ENCODE data around the gene TPM2. TPM values are rescaled to one million over a fixed set of nuclear protein-coding genes. Genes with fewer than 3 reads are reported as not detected.

TPM2 gene
- total RNA-seq, 5 donors from 2014 or later (not counting 1 experiment from before 2014, with no cell fraction given): 21.4 to 66.0 (median 57.5) TPM

DNA sequence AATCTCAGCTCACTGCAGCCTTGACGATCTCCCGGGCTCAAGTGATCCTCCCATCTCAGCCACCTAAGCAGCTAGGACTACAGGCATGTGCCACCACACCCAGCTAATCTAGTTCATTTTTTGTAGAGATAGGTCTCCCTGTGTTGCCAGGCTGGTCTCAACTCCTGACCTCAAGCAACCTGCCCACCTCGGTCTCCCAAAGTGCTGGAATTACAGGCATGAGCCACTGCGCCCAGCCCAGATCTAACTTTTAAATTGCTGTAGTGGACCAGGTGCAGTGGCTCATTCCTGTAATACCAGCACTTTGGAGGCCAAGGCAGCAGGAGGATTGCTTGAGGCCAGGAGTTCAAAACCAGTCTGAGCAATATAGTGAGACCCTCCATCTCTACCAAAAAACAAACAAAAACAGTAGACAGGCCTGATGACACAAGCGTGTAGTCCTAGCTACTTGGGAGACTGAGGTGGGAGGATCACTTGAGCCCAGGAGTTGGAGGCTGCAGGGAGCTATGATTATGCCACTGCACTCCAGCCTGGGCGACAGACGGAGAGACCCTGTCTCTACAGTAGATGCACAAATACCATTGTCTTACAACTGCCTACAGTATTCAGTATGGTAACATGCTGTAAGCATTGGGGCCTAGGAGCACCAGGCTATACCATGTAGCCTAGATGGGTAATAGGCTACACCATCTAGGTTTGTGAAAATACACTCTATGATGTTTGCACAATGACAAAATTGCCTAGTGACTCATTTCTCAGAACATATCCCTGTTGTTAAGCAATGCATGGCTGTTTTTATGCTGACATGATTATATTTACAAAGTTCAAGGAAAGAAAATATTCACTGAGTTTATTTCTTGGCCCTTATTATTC is 37.5 kb downstream of the TPM2 start:
- WGBS (ENCODE audit: insufficient coverage): 86% methylated on average over 1 of the region's 7 CpGs
- H3K4me3 Mint-ChIP-seq: peak overlapping the region; percentile 49 to 88 (median 85)
- no peaks in the 10 kb centered on the region for H3K9me3 Mint-ChIP-seq
- ATAC-seq (replicated peaks in 1 of 4) (no peak), DNase-seq (no peak)
- peak overlapping the region; percentile 88 to 99 for H3K27ac Mint-ChIP-seq
- no peaks in the 10 kb centered on the region for H3K27me3 Mint-ChIP-seq
- ChIA-PET CTCF (no interaction called here), POLR2A (no interaction called here)
- H3K9me3 ChIP-seq: no peaks in the 10 kb centered on the region
- H3K27ac ChIP-seq (ENCODE audit: low read length): peak overlapping the region; percentile 46
- peaks cover 55 to 77% (median 60%) of the 10 kb centered on the region in 3 donors for H3K4me1 Mint-ChIP-seq
- no peaks in the 10 kb centered on the region for H3K27me3 ChIP-seq (replicated peaks in 1 of 2; ENCODE audit: control insufficient read depth in 2 of 2, extremely low read depth in 1 of 2, insufficient read depth in 2 of 2, low read length in 1 of 2)
- no peaks in the 10 kb centered on the region for H3K36me3 ChIP-seq (ENCODE audit: control insufficient read depth in 2 of 2, extremely low read depth in 1 of 2, insufficient read depth in 1 of 2, low read length in 1 of 2)
- H3K4me3 ChIP-seq (ENCODE audit: control insufficient read depth in 1 of 2, extremely low read depth in 1 of 2, low read length in 1 of 2): no peak overlapping the region
- H3K36me3 Mint-ChIP-seq: no peaks in the 10 kb centered on the region
- H3K4me1 ChIP-seq (ENCODE audit: control insufficient read depth in 1 of 2, extremely low read depth in 1 of 2, insufficient read depth in 2 of 2, low read length in 2 of 2): peaks cover 26 to 69% of the 10 kb centered on the region in 2 experiments

DNA sequence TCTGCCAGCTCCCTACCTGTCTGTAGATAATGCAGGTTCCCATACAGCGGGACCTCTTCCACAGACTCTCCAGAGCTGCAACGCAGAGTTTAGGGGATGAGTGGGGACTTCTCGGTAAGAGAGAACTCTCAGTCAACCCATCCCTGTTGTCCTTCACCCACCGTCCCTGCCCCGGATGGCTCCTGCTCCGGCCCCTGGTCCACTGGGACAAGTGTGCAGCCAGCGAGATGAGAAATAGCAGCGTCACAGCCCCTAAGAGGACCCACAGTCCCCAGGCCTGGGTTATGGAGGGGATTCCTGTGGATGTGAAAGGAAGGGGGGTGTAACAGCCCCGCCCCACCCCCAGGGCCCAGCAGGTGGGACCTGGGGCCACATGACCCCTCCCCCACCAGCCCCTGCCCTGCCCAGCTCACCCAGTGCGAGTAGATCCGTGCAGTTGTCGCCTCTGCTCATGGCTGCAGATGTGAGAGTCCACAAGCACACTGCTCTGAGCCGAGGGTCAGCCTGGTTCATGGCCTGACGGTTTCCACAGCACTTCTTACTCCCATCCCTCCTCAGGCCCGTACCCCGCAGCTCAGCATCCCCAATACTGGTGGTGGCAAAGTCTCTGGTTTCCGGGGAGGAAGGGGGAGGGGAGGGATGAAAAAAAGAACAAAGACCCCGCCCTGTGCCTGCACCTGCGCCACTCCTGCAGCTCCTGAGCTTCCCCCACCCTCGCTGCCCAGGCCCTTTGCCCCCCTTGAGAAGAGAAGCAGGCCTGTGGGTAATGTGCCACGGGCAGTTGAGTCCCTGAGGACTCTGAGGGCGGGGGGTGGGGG is 39.2 kb downstream of the TPM2 start, which contains the start of gene SIT1:
SIT1 (minus strand) TSS at position 591 of the 818 bp plus-strand sequence; CDS start at position 513, 78 bp downstream.
- Mint-ChIP-seq H3K27me3 (no peaks in the 10 kb centered on the region), H3K4me3 (peak within 1 kb of the TSS; percentile 85 to 92 (median 88)), H3K9me3 (no peaks in the 10 kb centered on the region), H3K27ac (peak within 1 kb of the TSS; percentile 88 to 99), H3K36me3 (no peaks in the 10 kb centered on the region), H3K4me1 (peaks cover 40 to 77% (median 56%) of the 10 kb centered on the region in 3 donors)
- ATAC-seq (replicated peaks in 1 of 4) (no peak), DNase-seq (peak in 5 of 35 experiments; percentile 26 to 57 (median 45))
- Histone ChIP-seq H3K4me1 (ENCODE audit: control insufficient read depth in 1 of 2, extremely low read depth in 1 of 2, insufficient read depth in 2 of 2, low read length in 2 of 2) (peaks cover 26 to 71% of the 10 kb centered on the region in 2 experiments), H3K27me3 (replicated peaks in 1 of 2; ENCODE audit: control insufficient read depth in 2 of 2, extremely low read depth in 1 of 2, insufficient read depth in 2 of 2, low read length in 1 of 2) (no peaks in the 10 kb centered on the region), H3K9me3 (no peaks in the 10 kb centered on the region), H3K4me3 (ENCODE audit: control insufficient read depth in 1 of 2, extremely low read depth in 1 of 2, low read length in 1 of 2) (peak within 1 kb of the TSS; percentile 72 to 91), H3K36me3 (ENCODE audit: control insufficient read depth in 2 of 2, extremely low read depth in 1 of 2, insufficient read depth in 1 of 2, low read length in 1 of 2) (no peaks in the 10 kb centered on the region), H3K27ac (ENCODE audit: low read length) (peak within 1 kb of the TSS; percentile 79)
- ChIA-PET CTCF (interaction anchor here (0.5 to 6.3 kb wide), 6 partner anchors 9 to 1638 kb away, joined by 3 to 122 read pairs (median 4); partner anchors contain the start of genes CCDC107 (in 1 of the 2) and RMRP (in 1 of the 2)), POLR2A (interaction anchor here in 1 of 2 donors (0.5 kb wide), 1 partner anchor 568 kb away, joined by 3 read pairs; no protein-coding TSS in a partner anchor)
- WGBS (ENCODE audit: insufficient coverage): 0% methylated on average over 3 of the region's 22 CpGs

DNA sequence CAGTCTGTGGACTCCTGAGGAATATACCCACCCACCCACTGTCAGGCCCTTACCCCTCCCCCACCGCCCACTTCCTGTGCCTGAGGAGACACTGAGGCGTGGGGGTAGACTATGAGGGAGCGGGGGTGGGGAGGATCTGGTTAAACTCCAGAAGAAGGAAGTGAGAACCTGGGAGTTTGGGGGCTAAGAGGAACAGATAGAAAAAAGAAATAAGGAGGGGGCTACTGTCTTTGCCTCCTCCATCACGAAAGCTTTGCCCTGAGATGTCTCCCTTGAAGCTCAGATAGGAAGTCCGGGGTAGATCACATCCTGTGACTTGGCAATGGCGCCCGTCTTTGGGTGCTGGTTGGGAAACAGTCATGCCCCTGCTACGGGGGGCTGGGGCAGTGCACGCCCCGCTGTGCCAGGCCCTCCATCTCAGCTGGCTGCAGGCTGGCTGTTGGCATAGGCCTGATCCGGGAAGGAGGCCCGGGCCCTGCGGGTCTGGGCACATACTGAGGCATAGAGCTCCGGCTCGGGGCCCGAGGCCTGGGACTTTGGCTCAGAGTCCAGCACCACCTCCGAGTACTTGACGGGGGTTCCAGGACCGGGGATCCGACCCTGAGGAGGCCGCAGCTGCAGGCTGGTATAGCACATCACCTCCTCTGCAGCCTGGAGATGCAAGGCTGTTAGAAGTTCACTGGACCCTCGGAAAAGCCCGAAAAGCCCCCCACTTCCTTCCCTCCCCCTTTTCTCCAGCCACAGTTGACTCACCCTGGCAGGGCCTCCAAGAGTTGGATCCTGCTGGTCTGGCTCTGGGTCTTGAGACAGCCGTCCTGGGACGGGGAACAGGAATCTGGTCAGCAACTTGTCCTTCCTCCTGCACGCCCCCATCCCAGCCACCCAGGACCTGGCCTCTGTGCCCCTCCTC is 40.0 kb downstream of the TPM2 start:
- Histone ChIP-seq H3K4me3 (ENCODE audit: control insufficient read depth in 1 of 2, extremely low read depth in 1 of 2, low read length in 1 of 2) (peak overlapping the region; percentile 72 to 91), H3K36me3 (ENCODE audit: control insufficient read depth in 2 of 2, extremely low read depth in 1 of 2, insufficient read depth in 1 of 2, low read length in 1 of 2) (no peaks in the 10 kb centered on the region), H3K27ac (ENCODE audit: low read length) (peak overlapping the region; percentile 79), H3K27me3 (replicated peaks in 1 of 2; ENCODE audit: control insufficient read depth in 2 of 2, extremely low read depth in 1 of 2, insufficient read depth in 2 of 2, low read length in 1 of 2) (no peaks in the 10 kb centered on the region), H3K9me3 (no peaks in the 10 kb centered on the region), H3K4me1 (ENCODE audit: control insufficient read depth in 1 of 2, extremely low read depth in 1 of 2, insufficient read depth in 2 of 2, low read length in 2 of 2) (peaks cover 27 to 77% of the 10 kb centered on the region in 2 experiments)
- CTCF ChIA-PET: interaction anchor here (0.5 to 6.3 kb wide), 8 partner anchors 9 to 1639 kb away, joined by 3 to 122 read pairs (median 4); partner anchors contain the start of genes CCDC107 (in 1 of the 2) and RMRP (in 1 of the 2)
- H3K27ac Mint-ChIP-seq: peak overlapping the region; percentile 88 to 99
- DNase-seq (peak in 18 of 35 experiments; percentile 24 to 65 (median 36)), ATAC-seq (replicated peaks in 1 of 4) (peak in 2 of 4 experiments; percentile 11 to 12)
- WGBS (ENCODE audit: insufficient coverage): 6% methylated on average over 22 of the region's 26 CpGs
- H3K36me3 Mint-ChIP-seq: no peaks in the 10 kb centered on the region
- POLR2A ChIA-PET: interaction anchor here (0.5 to 1.0 kb wide), 2 partner anchors 8 to 16 kb away, joined by 3 to 5 read pairs; partner anchors contain the start of genes CCDC107 (in 1 of the 2) and RMRP (in 1 of the 2)
- H3K27me3 Mint-ChIP-seq: no peaks in the 10 kb centered on the region
- no peaks in the 10 kb centered on the region for H3K9me3 Mint-ChIP-seq
- peaks cover 43 to 81% (median 58%) of the 10 kb centered on the region in 3 donors for H3K4me1 Mint-ChIP-seq
- H3K4me3 Mint-ChIP-seq: peak overlapping the region; percentile 85 to 92 (median 88)

DNA sequence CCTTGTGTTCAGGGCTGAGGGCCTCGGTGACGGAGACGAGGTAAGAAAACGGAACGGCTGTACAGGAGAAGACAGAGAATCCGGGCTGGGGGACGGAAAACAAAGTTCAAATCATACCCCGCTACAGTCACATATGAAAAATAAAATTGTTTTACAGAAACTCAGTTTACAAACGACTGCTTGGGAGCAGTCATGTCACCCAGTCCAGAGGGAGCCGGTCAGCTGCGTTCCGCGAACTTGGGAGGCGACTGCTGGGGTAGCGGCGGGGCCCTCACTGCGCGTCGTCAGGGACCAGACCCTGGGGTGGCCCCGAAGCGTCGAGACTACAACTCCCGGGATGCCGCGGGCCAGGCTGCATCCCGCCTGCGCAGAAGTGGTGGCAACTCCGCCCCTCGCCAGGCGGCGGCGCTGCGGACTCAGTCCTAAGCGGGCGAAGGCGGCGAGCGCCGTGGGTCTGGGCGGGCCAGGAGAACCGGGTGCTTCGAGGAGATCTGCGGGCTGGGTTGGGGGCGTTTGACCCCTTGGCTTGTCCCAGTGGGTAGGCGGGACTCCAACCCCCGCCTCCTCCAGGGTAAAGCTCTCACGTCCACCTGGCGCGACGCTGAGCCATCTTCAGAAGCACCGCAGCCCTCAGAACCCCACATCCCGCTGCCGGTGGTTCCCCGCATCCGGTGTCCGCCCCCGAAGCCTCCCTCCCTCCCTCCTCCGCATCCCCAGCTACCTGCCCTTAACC is 43.0 kb downstream of the TPM2 start:
- no peaks in the 10 kb centered on the region for H3K27me3 ChIP-seq (replicated peaks in 1 of 2; ENCODE audit: control insufficient read depth in 2 of 2, extremely low read depth in 1 of 2, insufficient read depth in 2 of 2, low read length in 1 of 2)
- peak; percentile 83 to 87 (median 85) for ATAC-seq (replicated peaks in 1 of 4)
- no peaks in the 10 kb centered on the region for H3K9me3 Mint-ChIP-seq
- DNase-seq: peak; percentile 74 to 95 (median 87)
- H3K27ac ChIP-seq (ENCODE audit: low read length): peak overlapping the region; percentile 92
- no peaks in the 10 kb centered on the region for H3K36me3 Mint-ChIP-seq
- ChIA-PET POLR2A (interaction anchor here (0.6 to 0.9 kb wide), 7 partner anchors 8 to 747 kb away, joined by 4 to 11 read pairs (median 5); partner anchors contain the start of genes ARHGEF39 (in 1 of the 2), CCDC107 (in 1 of the 2) and RMRP (in 1 of the 2)), CTCF (interaction anchor here (0.6 to 6.3 kb wide), 20 partner anchors 8 to 214 kb away, joined by 3 to 122 read pairs (median 4); partner anchors contain the start of genes CCDC107 (in 2 of the 2), RMRP (in 2 of the 2), CREB3 (in 1 of the 2) and TLN1 (in 1 of the 2))
- H3K4me1 ChIP-seq (ENCODE audit: control insufficient read depth in 1 of 2, extremely low read depth in 1 of 2, insufficient read depth in 2 of 2, low read length in 2 of 2): peaks cover 31 to 78% of the 10 kb centered on the region in 2 experiments
- no peaks in the 10 kb centered on the region for H3K9me3 ChIP-seq
- H3K4me1 Mint-ChIP-seq: peaks cover 54 to 74% (median 59%) of the 10 kb centered on the region in 3 donors
- no peaks in the 10 kb centered on the region for H3K27me3 Mint-ChIP-seq
- peak overlapping the region; percentile 99 for H3K27ac Mint-ChIP-seq
- WGBS (ENCODE audit: insufficient coverage): under 1% methylated on average over 44 of the region's 58 CpGs
- H3K4me3 Mint-ChIP-seq: peak overlapping the region; percentile 85 to 97 (median 95)
- no peaks in the 10 kb centered on the region for H3K36me3 ChIP-seq (ENCODE audit: control insufficient read depth in 2 of 2, extremely low read depth in 1 of 2, insufficient read depth in 1 of 2, low read length in 1 of 2)
- peak overlapping the region; percentile 81 to 84 for H3K4me3 ChIP-seq (ENCODE audit: control insufficient read depth in 1 of 2, extremely low read depth in 1 of 2, low read length in 1 of 2)

DNA sequence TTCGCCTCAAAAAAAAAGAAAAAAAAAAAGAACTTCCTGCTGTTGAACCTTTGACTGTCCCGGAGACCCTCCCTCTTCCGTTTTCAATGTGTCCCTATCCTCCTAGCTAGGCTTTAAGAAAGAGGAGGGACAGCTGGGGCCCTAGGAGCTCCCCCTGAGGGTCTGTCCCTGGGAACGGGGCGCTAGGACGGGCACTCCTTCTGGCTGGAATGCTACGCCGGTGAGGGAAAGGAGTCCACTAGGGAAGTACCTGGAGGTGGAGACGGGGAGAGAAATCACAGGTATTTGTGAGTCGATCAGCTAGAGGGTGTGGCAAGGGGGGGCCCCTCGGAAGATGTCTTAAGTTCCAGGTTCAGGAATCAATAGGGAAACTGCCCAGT is 43.6 kb downstream of the TPM2 start:
- Mint-ChIP-seq H3K4me3 (peak overlapping the region; percentile 85 to 97 (median 95)), H3K27ac (peak overlapping the region; percentile 99), H3K4me1 (peaks cover 53 to 74% (median 57%) of the 10 kb centered on the region in 3 donors), H3K36me3 (peaks cover under 1% of the 10 kb centered on the region), H3K9me3 (no peaks in the 10 kb centered on the region), H3K27me3 (no peaks in the 10 kb centered on the region)
- Histone ChIP-seq H3K27me3 (replicated peaks in 1 of 2; ENCODE audit: control insufficient read depth in 2 of 2, extremely low read depth in 1 of 2, insufficient read depth in 2 of 2, low read length in 1 of 2) (no peaks in the 10 kb centered on the region), H3K4me1 (ENCODE audit: control insufficient read depth in 1 of 2, extremely low read depth in 1 of 2, insufficient read depth in 2 of 2, low read length in 2 of 2) (peaks cover 26 to 72% of the 10 kb centered on the region in 2 experiments), H3K36me3 (ENCODE audit: control insufficient read depth in 2 of 2, extremely low read depth in 1 of 2, insufficient read depth in 1 of 2, low read length in 1 of 2) (no peaks in the 10 kb centered on the region), H3K4me3 (ENCODE audit: control insufficient read depth in 1 of 2, extremely low read depth in 1 of 2, low read length in 1 of 2) (peak overlapping the region; percentile 81 to 84), H3K9me3 (no peaks in the 10 kb centered on the region), H3K27ac (ENCODE audit: low read length) (peak overlapping the region; percentile 92)
- ATAC-seq (replicated peaks in 1 of 4) (peak in 1 of 4 experiments; percentile 4), DNase-seq (no peak)
- CTCF ChIA-PET: interaction anchor here in 1 of 2 donors (0.6 to 6.3 kb wide), 8 partner anchors 13 to 102 kb away, joined by 3 to 122 read pairs (median 10); partner anchors contain the start of genes CCDC107, CREB3, RMRP and TLN1
- WGBS (ENCODE audit: insufficient coverage): 2% methylated on average over 7 of the region's 11 CpGs
- POLR2A ChIA-PET: interaction anchor here in 1 of 2 donors (0.6 to 0.9 kb wide), 2 partner anchors 12 to 552 kb away, joined by 3 to 5 read pairs; partner anchors contain the start of genes CCDC107 and RMRP
